ENCODE data around the gene PLGRKT. TPM values are rescaled to one million over a fixed set of nuclear protein-coding genes. Genes with fewer than 3 reads are reported as not detected.
A peak's percentile ranks its signal among the peaks of the same experiment; 100 is the strongest.

The PLGRKT gene
- total RNA-seq, 2 donors from 2014 or later = 48.6 to 49.9 TPM

GRCh38 chr9:5382479-5382878 lies 55.2 kb downstream of the PLGRKT start:
- no peak for DNase-seq
- H3K9me3 Mint-ChIP-seq = no peaks in the 10 kb centered on the region
- ATAC-seq (replicated peaks in 1 of 2) = no peak
- H3K27me3 Mint-ChIP-seq (ENCODE audit: low read depth) = no peaks in the 10 kb centered on the region
- H3K4me3 Mint-ChIP-seq = no peak overlapping the region
- H3K27ac Mint-ChIP-seq = no peak overlapping the region
- peaks cover 0 to 3% of the 10 kb centered on the region in 2 donors for H3K36me3 Mint-ChIP-seq (ENCODE audit: insufficient read depth in 2 of 2)
- H3K4me1 Mint-ChIP-seq (ENCODE audit: low read depth) = peaks cover 13% of the 10 kb centered on the region

GRCh38 chr9:5375790-5376477 lies 61.8 kb downstream of the PLGRKT start:
- peaks cover 0 to 5% of the 10 kb centered on the region in 2 donors for H3K36me3 Mint-ChIP-seq (ENCODE audit: insufficient read depth in 2 of 2)
- H3K4me3 Mint-ChIP-seq = peak overlapping the region in 1 of 2 donors; percentile 61
- H3K27me3 Mint-ChIP-seq (ENCODE audit: low read depth) = no peaks in the 10 kb centered on the region
- DNase-seq (no peak), ATAC-seq (replicated peaks in 1 of 2) (peak; percentile 76 to 85)
- peaks cover 0 to 3% of the 10 kb centered on the region in 2 donors for H3K9me3 Mint-ChIP-seq
- peak overlapping the region; percentile 42 for H3K27ac Mint-ChIP-seq
- H3K4me1 Mint-ChIP-seq (ENCODE audit: low read depth) = peaks cover 36% of the 10 kb centered on the region

GRCh38 chr9:5375091-5375490 lies 62.6 kb downstream of the PLGRKT start:
- Mint-ChIP-seq H3K4me3 (peak overlapping the region; percentile 61 to 64), H3K9me3 (peaks cover 0 to 3% of the 10 kb centered on the region in 2 donors), H3K27me3 (ENCODE audit: low read depth) (no peaks in the 10 kb centered on the region), H3K27ac (peak overlapping the region; percentile 42), H3K4me1 (ENCODE audit: low read depth) (peaks cover 38% of the 10 kb centered on the region), H3K36me3 (ENCODE audit: insufficient read depth in 2 of 2) (peaks cover 0 to 5% of the 10 kb centered on the region in 2 donors)
- DNase-seq = peak; percentile 32 to 34
- ATAC-seq (replicated peaks in 1 of 2) = peak; percentile 76 to 84

- Mint-ChIP-seq H3K9me3 (peaks cover 3 to 6% of the 10 kb centered on the region in 2 donors), H3K4me1 (ENCODE audit: low read depth) (peaks cover 24% of the 10 kb centered on the region), H3K27ac (peak overlapping the region; percentile 90), H3K27me3 (ENCODE audit: low read depth) (no peaks in the 10 kb centered on the region), H3K4me3 (peak overlapping the region; percentile 15 to 60), H3K36me3 (ENCODE audit: insufficient read depth in 2 of 2) (peaks cover 7 to 10% of the 10 kb centered on the region in 2 donors)
- DNase-seq (no peak), ATAC-seq (replicated peaks in 1 of 2) (peak; percentile 93 to 96)
Measured at GRCh38 chr9:5364294-5365024, 73.3 kb downstream of the PLGRKT start.

GRCh38 chr9:5361326-5362010 lies 76.3 kb downstream of the PLGRKT start:
- Mint-ChIP-seq H3K4me3 (no peak overlapping the region), H3K27ac (no peak overlapping the region)

GRCh38 chr9:5360341-5360740 lies 77.4 kb downstream of the PLGRKT start:
- H3K36me3 Mint-ChIP-seq (ENCODE audit: insufficient read depth in 2 of 2) = peaks cover 4 to 11% of the 10 kb centered on the region in 2 donors
- peaks cover 0 to 3% of the 10 kb centered on the region in 2 donors for H3K9me3 Mint-ChIP-seq
- no peak for DNase-seq

More at GRCh38 chr9:5361326-5362010, 76.3 kb downstream of the PLGRKT start:
- H3K36me3 Mint-ChIP-seq (ENCODE audit: insufficient read depth in 2 of 2) = peaks cover 4 to 11% of the 10 kb centered on the region in 2 donors
- ATAC-seq (replicated peaks in 1 of 2) = no peak
- no peak for DNase-seq
- H3K9me3 Mint-ChIP-seq = peaks cover 0 to 3% of the 10 kb centered on the region in 2 donors
- H3K4me1 Mint-ChIP-seq (ENCODE audit: low read depth) = peaks cover 24% of the 10 kb centered on the region
- no peaks in the 10 kb centered on the region for H3K27me3 Mint-ChIP-seq (ENCODE audit: low read depth)

GRCh38 chr9:5357431-5358105 lies 80.2 kb downstream of the PLGRKT start:
- H3K4me1 Mint-ChIP-seq (ENCODE audit: low read depth) = peaks cover 11% of the 10 kb centered on the region
- H3K27me3 Mint-ChIP-seq (ENCODE audit: low read depth) = no peaks in the 10 kb centered on the region
- no peak overlapping the region for H3K4me3 Mint-ChIP-seq
- H3K36me3 Mint-ChIP-seq (ENCODE audit: insufficient read depth in 2 of 2) = peaks cover 2 to 11% of the 10 kb centered on the region in 2 donors
- ATAC-seq (replicated peaks in 1 of 2) (no peak), DNase-seq (no peak)
- H3K27ac Mint-ChIP-seq = peak overlapping the region; percentile 15
- peaks cover 0 to 3% of the 10 kb centered on the region in 2 donors for H3K9me3 Mint-ChIP-seq

More at GRCh38 chr9:5360341-5360740, 77.4 kb downstream of the PLGRKT start:
- Mint-ChIP-seq H3K4me3 (no peak overlapping the region), H3K27ac (no peak overlapping the region), H3K27me3 (ENCODE audit: low read depth) (no peaks in the 10 kb centered on the region), H3K4me1 (ENCODE audit: low read depth) (peaks cover 20% of the 10 kb centered on the region)
- no peak for ATAC-seq (replicated peaks in 1 of 2)

- H3K36me3 Mint-ChIP-seq (ENCODE audit: insufficient read depth in 2 of 2) = peaks cover 0 to 9% of the 10 kb centered on the region in 2 donors
- DNase-seq = no peak
Measured at GRCh38 chr9:5355817-5356216, 81.9 kb downstream of the PLGRKT start.

GRCh38 chr9:5355226-5355625 lies 82.5 kb downstream of the PLGRKT start:
- DNase-seq = no peak

More at GRCh38 chr9:5355817-5356216, 81.9 kb downstream of the PLGRKT start:
- Mint-ChIP-seq H3K9me3 (no peaks in the 10 kb centered on the region), H3K27ac (no peak overlapping the region), H3K4me3 (no peak overlapping the region), H3K27me3 (ENCODE audit: low read depth) (no peaks in the 10 kb centered on the region), H3K4me1 (ENCODE audit: low read depth) (peaks cover 29% of the 10 kb centered on the region)
- no peak for ATAC-seq (replicated peaks in 1 of 2)

GRCh38 chr9:5354184-5354583 lies 83.5 kb downstream of the PLGRKT start:
- Mint-ChIP-seq H3K27ac (no peak overlapping the region), H3K4me1 (ENCODE audit: low read depth) (peaks cover 30% of the 10 kb centered on the region), H3K9me3 (peaks cover 4% of the 10 kb centered on the region in 2 donors)

More at GRCh38 chr9:5355226-5355625, 82.5 kb downstream of the PLGRKT start:
- no peak overlapping the region for H3K4me3 Mint-ChIP-seq
- H3K27ac Mint-ChIP-seq = no peak overlapping the region
- peaks cover 2 to 11% of the 10 kb centered on the region in 2 donors for H3K36me3 Mint-ChIP-seq (ENCODE audit: insufficient read depth in 2 of 2)
- H3K27me3 Mint-ChIP-seq (ENCODE audit: low read depth) = no peaks in the 10 kb centered on the region
- H3K9me3 Mint-ChIP-seq = peaks cover 0 to 1% of the 10 kb centered on the region in 2 donors
- ATAC-seq (replicated peaks in 1 of 2) = no peak
- peaks cover 30% of the 10 kb centered on the region for H3K4me1 Mint-ChIP-seq (ENCODE audit: low read depth)

GRCh38 chr9:5352637-5353248 lies 85.0 kb downstream of the PLGRKT start:
- Mint-ChIP-seq H3K27me3 (ENCODE audit: low read depth) (no peaks in the 10 kb centered on the region), H3K36me3 (ENCODE audit: insufficient read depth in 2 of 2) (peaks cover 4 to 14% of the 10 kb centered on the region in 2 donors), H3K9me3 (peaks cover 4 to 5% of the 10 kb centered on the region in 2 donors), H3K4me1 (ENCODE audit: low read depth) (peaks cover 30% of the 10 kb centered on the region), H3K27ac (peak overlapping the region; percentile 63), H3K4me3 (peak overlapping the region in 1 of 2 donors; percentile 29)
- ATAC-seq (replicated peaks in 1 of 2) (peak; percentile 31 to 62), DNase-seq (no peak)

More at GRCh38 chr9:5354184-5354583, 83.5 kb downstream of the PLGRKT start:
- Mint-ChIP-seq H3K27me3 (ENCODE audit: low read depth) (no peaks in the 10 kb centered on the region), H3K4me3 (no peak overlapping the region), H3K36me3 (ENCODE audit: insufficient read depth in 2 of 2) (peaks cover 4 to 16% of the 10 kb centered on the region in 2 donors)
- no peak for DNase-seq
- ATAC-seq (replicated peaks in 1 of 2) = no peak

All from activated T-cell treated with anti-CD3 and anti-CD28 coated beads, Interleukin-2, amount 50 U/mL, for 72 hours (primary cell).